CD4-positive, alpha-beta T cell (primary cell): ENCODE measurements around the gene ZNF438. TPM values are rescaled to one million over a fixed set of nuclear protein-coding genes. Genes with fewer than 3 reads are reported as not detected.

Source experiments
- ATAC-seq: fragments of 200-7000 bp; cut with Tn5 transposase; one replicate; pipeline ENCODE4 v1.10.0; 2022; ENCODE audit warnings: mild to moderate bottlenecking; ENCODE audit not compliant: poor library complexity
- CTCF ChIA-PET: fragments of 350-600 bp; sonication (Branson Sonifier 250); formaldehyde crosslinking; loops from one replicate; lab custom pipeline; 2021; ENCODE audit warnings: antibody characterized with exemption, inconsistent platforms; lab: Charles Lee
- POLR2A ChIA-PET: fragments of 350-600 bp; sonication (Branson Sonifier 250); formaldehyde crosslinking; loops from one replicate; lab custom pipeline; 2021; ENCODE audit warnings: antibody characterized with exemption, inconsistent platforms; lab: Charles Lee
- DNase-seq, 14 experiments: peaks; one replicate each; pipeline ENCODE4 v3.0.0-alpha.2; 2013 to 2020; ENCODE audit warnings: mixed read lengths in 2 of 14
- H3K27ac ChIP-seq, 2 donors: one replicate each; pipeline versions ENCODE4 v1.5.1 to v1.7.0; 2013; ENCODE audit warnings: low read length in 2 of 2, low read depth in 1 of 2, mild to moderate bottlenecking in 1 of 2
- H3K27me3 ChIP-seq, 2 experiments: 1 replicate in 1 of 2; 2 replicates in 1 of 2; pipeline versions ENCODE4 v1.6.1 to v1.7.0; 2013; ENCODE audit warnings: low read length in 2 of 2, control low read depth in 1 of 2, mild to moderate bottlenecking in 1 of 2, moderate library complexity in 1 of 2; ENCODE audit not compliant: insufficient read depth in 2 of 2, control insufficient read depth in 1 of 2
- H3K36me3 ChIP-seq: one replicate; pipeline ENCODE4 v1.6.1; 2013; ENCODE audit warnings: low read length, control low read depth; ENCODE audit not compliant: insufficient read depth
- H3K4me1 ChIP-seq: one replicate; pipeline ENCODE4 v1.6.1; 2013; ENCODE audit warnings: low read length, control low read depth; ENCODE audit not compliant: insufficient read depth
- H3K4me3 ChIP-seq: one replicate; pipeline ENCODE4 v1.5.1; 2013; ENCODE audit warnings: mild to moderate bottlenecking, low read length, moderate library complexity
- H3K9me3 ChIP-seq, 2 experiments: 1 replicate in 1 of 2; 2 replicates in 1 of 2; pipeline versions ENCODE4 v1.6.1 to v1.7.0; 2013; ENCODE audit warnings: low read length in 2 of 2, mild to moderate bottlenecking in 2 of 2, control low read depth in 1 of 2, moderate library complexity in 1 of 2; ENCODE audit not compliant: control insufficient read depth in 1 of 2, insufficient read depth in 1 of 2
- H3K27ac Mint-ChIP-seq: one replicate; pipeline ENCODE4 v1.8.0; 2020; ENCODE audit warnings: mixed read lengths
- H3K27me3 Mint-ChIP-seq: one replicate; pipeline ENCODE4 v1.8.0; 2021; ENCODE audit warnings: mixed read lengths
- H3K36me3 Mint-ChIP-seq: one replicate; pipeline ENCODE4 v1.8.0; 2021; ENCODE audit warnings: low read depth, mixed read lengths
- H3K4me1 Mint-ChIP-seq: one replicate; pipeline ENCODE4 v1.8.0; 2021; ENCODE audit warnings: low read depth, mixed read lengths
- H3K4me3 Mint-ChIP-seq: one replicate; pipeline ENCODE4 v1.8.0; 2020; ENCODE audit warnings: mild to moderate bottlenecking, mixed read lengths
- H3K9me3 Mint-ChIP-seq: one replicate; pipeline ENCODE4 v1.8.0; 2020; ENCODE audit warnings: mixed read lengths
- intact Hi-C, 2 experiments: fragments of 100-400 bp; cut with DNase I in 1 of 2; cut with micrococcal nuclease in 1 of 2; formaldehyde crosslinking; loops; one replicate each; pipeline versions ENCODE4 v1.15.1 to v1.9.0; 2023 to 2025; cut with DNase I, micrococcal nuclease
- total RNA-seq, 174 experiments: library from RNA in 2 of 174; stranded (reverse) in 2 of 174; gene quantifications; one replicate each; pipeline ENCODE4 v1.2.3 and lab custom pipeline; 2021 to 2026
- TF ChIP-seq, protein P1 (sequence below): fragments of 200-600 bp; IDR thresholded peaks from one replicate; pipeline ENCODE4 v1.8.0; 2022; ENCODE audit warnings: antibody characterized with exemption, mild to moderate bottlenecking

ZNF438 gene
- total RNA-seq, 2 experiments from 2014 or later = 1.9 to 2.0 TPM

- TF ChIP-seq, protein P1, sequence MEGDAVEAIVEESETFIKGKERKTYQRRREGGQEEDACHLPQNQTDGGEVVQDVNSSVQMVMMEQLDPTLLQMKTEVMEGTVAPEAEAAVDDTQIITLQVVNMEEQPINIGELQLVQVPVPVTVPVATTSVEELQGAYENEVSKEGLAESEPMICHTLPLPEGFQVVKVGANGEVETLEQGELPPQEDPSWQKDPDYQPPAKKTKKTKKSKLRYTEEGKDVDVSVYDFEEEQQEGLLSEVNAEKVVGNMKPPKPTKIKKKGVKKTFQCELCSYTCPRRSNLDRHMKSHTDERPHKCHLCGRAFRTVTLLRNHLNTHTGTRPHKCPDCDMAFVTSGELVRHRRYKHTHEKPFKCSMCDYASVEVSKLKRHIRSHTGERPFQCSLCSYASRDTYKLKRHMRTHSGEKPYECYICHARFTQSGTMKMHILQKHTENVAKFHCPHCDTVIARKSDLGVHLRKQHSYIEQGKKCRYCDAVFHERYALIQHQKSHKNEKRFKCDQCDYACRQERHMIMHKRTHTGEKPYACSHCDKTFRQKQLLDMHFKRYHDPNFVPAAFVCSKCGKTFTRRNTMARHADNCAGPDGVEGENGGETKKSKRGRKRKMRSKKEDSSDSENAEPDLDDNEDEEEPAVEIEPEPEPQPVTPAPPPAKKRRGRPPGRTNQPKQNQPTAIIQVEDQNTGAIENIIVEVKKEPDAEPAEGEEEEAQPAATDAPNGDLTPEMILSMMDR = no peak
- Mint-ChIP-seq H3K27me3 (no peaks in the 10 kb centered on the region), H3K4me3 (no peak overlapping the region), H3K9me3 (no peaks in the 10 kb centered on the region), H3K36me3 (no peaks in the 10 kb centered on the region), H3K27ac (no peak overlapping the region), H3K4me1 (no peaks in the 10 kb centered on the region)
- intact Hi-C loops = no loop called here
- Histone ChIP-seq H3K4me1 (no peaks in the 10 kb centered on the region), H3K27ac (no peak overlapping the region), H3K27me3 (no peaks in the 10 kb centered on the region), H3K9me3 (no peaks in the 10 kb centered on the region), H3K36me3 (no peaks in the 10 kb centered on the region), H3K4me3 (no peak overlapping the region)
- no peak for ATAC-seq
- DNase-seq = no peak
- ChIA-PET POLR2A (no interaction called here), CTCF (no interaction called here)
Observed at GRCh38 chr10:30828164-30828563, 203.5 kb downstream of the ZNF438 start.

DNA sequence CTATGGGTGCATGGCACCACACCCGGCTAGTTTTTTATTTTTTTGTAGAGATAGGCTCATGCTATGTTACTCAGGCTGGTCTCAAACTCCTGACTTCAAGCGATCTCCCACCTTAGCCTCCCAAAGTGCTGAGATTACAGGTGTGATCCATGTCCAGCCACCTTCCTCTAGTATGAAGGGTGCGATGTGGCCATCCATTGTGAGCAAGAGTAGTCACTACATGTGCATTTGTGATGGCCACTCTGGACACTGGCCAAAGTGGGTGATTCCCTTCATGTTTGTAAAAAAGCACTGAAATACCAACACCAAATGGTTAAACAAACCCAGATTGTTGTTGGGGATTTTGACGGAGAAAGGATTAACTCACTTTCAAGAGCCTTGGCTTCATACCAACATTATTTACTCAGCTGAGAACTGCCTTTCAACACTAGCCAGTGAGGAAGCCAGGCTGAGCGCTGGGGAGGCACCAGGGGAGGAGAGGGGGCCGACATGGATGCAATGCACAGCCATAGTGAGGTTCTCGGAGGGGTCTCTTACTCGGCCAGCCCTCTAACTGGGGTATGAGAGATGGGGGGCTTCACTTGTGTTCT lies 204.0 kb downstream of the ZNF438 start:
- DNase-seq (no peak), ATAC-seq (no peak)
- TF ChIP-seq, protein P1 = no peak
- Mint-ChIP-seq H3K4me1 (no peaks in the 10 kb centered on the region), H3K4me3 (no peak overlapping the region), H3K27ac (no peak overlapping the region), H3K36me3 (no peaks in the 10 kb centered on the region), H3K27me3 (no peaks in the 10 kb centered on the region), H3K9me3 (no peaks in the 10 kb centered on the region)
- ChIA-PET POLR2A (no interaction called here), CTCF (no interaction called here)
- intact Hi-C loops = no loop called here
- Histone ChIP-seq H3K36me3 (no peaks in the 10 kb centered on the region), H3K4me1 (no peaks in the 10 kb centered on the region), H3K9me3 (no peaks in the 10 kb centered on the region), H3K4me3 (no peak overlapping the region), H3K27me3 (no peaks in the 10 kb centered on the region), H3K27ac (no peak overlapping the region)

DNA sequence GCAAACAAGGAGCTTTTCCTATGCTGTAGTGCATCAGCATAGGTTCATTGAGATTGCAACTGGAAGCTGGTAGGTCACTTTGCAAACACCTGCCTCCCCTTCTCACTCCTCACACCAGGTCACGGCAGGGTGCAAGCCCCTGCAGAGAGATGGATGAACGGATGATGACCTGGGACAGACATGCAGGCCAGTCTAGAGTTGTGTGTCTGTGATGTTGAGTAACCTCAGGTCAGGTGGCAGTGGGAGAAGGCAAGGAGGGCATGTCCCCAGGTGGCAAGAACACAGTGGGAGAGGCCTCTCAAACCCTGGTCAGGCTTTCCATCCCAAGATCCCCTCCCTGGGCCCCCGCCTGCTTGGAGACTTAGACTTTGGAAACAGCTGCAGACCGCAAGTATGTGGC lies 205.0 kb downstream of the ZNF438 start:
- ChIA-PET CTCF (no interaction called here), POLR2A (no interaction called here)
- Mint-ChIP-seq H3K4me3 (no peak overlapping the region), H3K9me3 (no peaks in the 10 kb centered on the region), H3K27ac (no peak overlapping the region), H3K4me1 (no peaks in the 10 kb centered on the region), H3K36me3 (no peaks in the 10 kb centered on the region), H3K27me3 (no peaks in the 10 kb centered on the region)
- Histone ChIP-seq H3K4me3 (no peak overlapping the region), H3K27me3 (no peaks in the 10 kb centered on the region), H3K36me3 (no peaks in the 10 kb centered on the region), H3K4me1 (no peaks in the 10 kb centered on the region), H3K27ac (no peak overlapping the region), H3K9me3 (no peaks in the 10 kb centered on the region)
- DNase-seq (no peak), ATAC-seq (no peak)
- intact Hi-C loops = no loop called here
- TF ChIP-seq, protein P1 = no peak
